Karpas-422 (cell line): ENCODE measurements around the gene AFF3. TPM values are rescaled to one million over a fixed set of nuclear protein-coding genes. Genes with fewer than 3 reads are reported as not detected.
"Not testable (repeated sequence)": the region's sequence is repeated elsewhere in the genome, so short reads cannot be mapped to it uniquely, and the experiment has no call there.

Source experiments
- DNase-seq: peaks from one replicate; pipeline ENCODE4 v3.0.0-alpha.2; 2015
- H2AFZ ChIP-seq: fragments of 200-600 bp; sonication (generic); 2 replicates; pipeline ENCODE4 v1.6.1; 2014; ENCODE audit warnings: antibody characterized with exemption, low read length, mixed read lengths
- H3K27ac ChIP-seq: fragments of 200-600 bp; sonication (generic); 2 replicates; pipeline ENCODE4 v1.5.1; 2014; ENCODE audit warnings: mild to moderate bottlenecking, low read length, moderate library complexity
- H3K27me3 ChIP-seq: fragments of 200-600 bp; sonication (generic); 2 replicates; pipeline ENCODE4 v1.6.1; 2014; ENCODE audit warnings: low read length, mixed read lengths
- H3K36me3 ChIP-seq: fragments of 200-600 bp; sonication (generic); 2 replicates; pipeline ENCODE4 v1.6.1; 2014; ENCODE audit warnings: low read length, mixed read lengths; ENCODE audit not compliant: insufficient read depth
- H3K4me1 ChIP-seq: fragments of 200-600 bp; sonication (generic); 2 replicates; pipeline ENCODE4 v1.6.1; 2014; ENCODE audit warnings: mild to moderate bottlenecking, low read length, mixed read lengths
- H3K4me2 ChIP-seq: fragments of 200-600 bp; sonication (generic); 2 replicates; pipeline ENCODE4 v1.6.1; 2014; ENCODE audit warnings: low read length, low read depth, mild to moderate bottlenecking; ENCODE audit not compliant: poor library complexity, severe bottlenecking
- H3K4me3 ChIP-seq: fragments of 200-600 bp; sonication (generic); 2 replicates; pipeline ENCODE4 v1.5.1; 2014; ENCODE audit warnings: mild to moderate bottlenecking, antibody characterized with exemption, low read length, mixed read lengths
- H3K79me2 ChIP-seq: fragments of 200-600 bp; sonication (generic); 2 replicates; pipeline ENCODE4 v1.6.1; 2014; ENCODE audit warnings: mild to moderate bottlenecking, low read length, mixed read lengths
- H3K9ac ChIP-seq: fragments of 200-600 bp; sonication (generic); 2 replicates; pipeline ENCODE4 v1.6.0; 2014; ENCODE audit warnings: low read length
- H3K9me2 ChIP-seq: fragments of 200-600 bp; sonication (generic), shearing (Covaris generic); replicated peaks from 2 replicates; pipeline ENCODE4 v1.6.0; 2014; ENCODE audit warnings: mild to moderate bottlenecking, low read length, moderate library complexity; ENCODE audit not compliant: insufficient read depth
- H3K9me3 ChIP-seq: fragments of 300-700, 200-600 bp; sonication (generic); 2 replicates; pipeline ENCODE4 v1.6.1; 2014; ENCODE audit warnings: low read length, mixed read lengths
- H4K20me1 ChIP-seq: fragments of 200-600 bp; sonication (generic); 2 replicates; pipeline ENCODE4 v1.6.1; 2014; ENCODE audit warnings: mild to moderate bottlenecking, antibody characterized with exemption, low read length, low read depth; ENCODE audit not compliant: insufficient read depth
- total RNA-seq: library from RNA; depleted of rRNA; stranded (reverse); fragments of >200 nt; shearing (Covaris generic); gene quantifications from 2 replicates; pipeline ENCODE4 v1.2.3, GENCODE V29; 2014; ENCODE audit warnings: low replicate concordance

Gene AFF3
- total RNA-seq, 1 experiment from 2014 or later: 99.7 TPM

- Histone ChIP-seq H3K79me2 (no peaks in the 10 kb centered on the region), H4K20me1 (peaks cover 13% of the 10 kb centered on the region; the same call in 1 of the 2 replicates), H2AFZ (no peak overlapping the region), H3K36me3 (no peaks in the 10 kb centered on the region), H3K9ac (no peak overlapping the region), H3K27me3 (no peaks in the 10 kb centered on the region), H3K4me1 (peaks cover 17% of the 10 kb centered on the region), H3K4me3 (no peak overlapping the region), H3K9me3 (no peaks in the 10 kb centered on the region), H3K27ac (no peak overlapping the region), H3K4me2 (no peak overlapping the region), H3K9me2 (no peaks in the 10 kb centered on the region)
- no peak for DNase-seq
Observed at GRCh38 chr2:99779276-99779675, 363.1 kb downstream of the AFF3 start.

GRCh38 chr2:99777656-99778290 is 364.6 kb downstream of the AFF3 start:
- H3K9me2 ChIP-seq: no peaks in the 10 kb centered on the region
- no peak for DNase-seq
- H3K27ac ChIP-seq: no peak overlapping the region
- H3K4me3 ChIP-seq: no peak overlapping the region
- H3K4me1 ChIP-seq: peaks cover 10% of the 10 kb centered on the region
- no peaks in the 10 kb centered on the region; the same call in 1 of the 2 replicates for H3K79me2 ChIP-seq
- H3K4me2 ChIP-seq: no peak overlapping the region
- H3K36me3 ChIP-seq: no peaks in the 10 kb centered on the region
- no peak overlapping the region for H3K9ac ChIP-seq
- H4K20me1 ChIP-seq: peaks cover 4% of the 10 kb centered on the region; the same call in 1 of the 2 replicates
- no peaks in the 10 kb centered on the region for H3K27me3 ChIP-seq
- H3K9me3 ChIP-seq: no peaks in the 10 kb centered on the region
- H2AFZ ChIP-seq: no peak overlapping the region

- Histone ChIP-seq H3K36me3 (no peaks in the 10 kb centered on the region), H3K9me3 (no peaks in the 10 kb centered on the region), H3K4me1 (peaks cover 8% of the 10 kb centered on the region), H3K9ac (no peak overlapping the region), H3K4me2 (no peak overlapping the region), H3K79me2 (no peaks in the 10 kb centered on the region; the same call in 1 of the 2 replicates), H3K9me2 (no peaks in the 10 kb centered on the region), H3K27ac (no peak overlapping the region), H3K4me3 (no peak overlapping the region), H4K20me1 (no peaks in the 10 kb centered on the region), H3K27me3 (no peaks in the 10 kb centered on the region), H2AFZ (no peak overlapping the region)
- DNase-seq: no peak
Observed at GRCh38 chr2:99776906-99777646, 365.3 kb downstream of the AFF3 start.

GRCh38 chr2:99776206-99776905 is 366.0 kb downstream of the AFF3 start:
- Histone ChIP-seq H3K9ac (no peak overlapping the region), H3K27ac (no peak overlapping the region), H3K27me3 (no peaks in the 10 kb centered on the region), H3K36me3 (no peaks in the 10 kb centered on the region), H3K4me1 (peaks cover 8% of the 10 kb centered on the region), H3K9me3 (no peaks in the 10 kb centered on the region), H2AFZ (no peak overlapping the region), H3K4me2 (no peak overlapping the region), H4K20me1 (no peaks in the 10 kb centered on the region), H3K9me2 (no peaks in the 10 kb centered on the region), H3K4me3 (no peak overlapping the region), H3K79me2 (no peaks in the 10 kb centered on the region; the same call in 1 of the 2 replicates)
- DNase-seq: no peak

- no peak overlapping the region for H3K9ac ChIP-seq
- no peaks in the 10 kb centered on the region for H3K9me2 ChIP-seq
- no peak overlapping the region for H3K27ac ChIP-seq
- H3K4me1 ChIP-seq: peaks cover 8% of the 10 kb centered on the region
- no peak for DNase-seq
- H3K36me3 ChIP-seq: no peaks in the 10 kb centered on the region
- no peak overlapping the region for H3K4me2 ChIP-seq
- no peak overlapping the region for H2AFZ ChIP-seq
- no peak overlapping the region for H3K4me3 ChIP-seq
- H3K79me2 ChIP-seq: no peaks in the 10 kb centered on the region; the same call in 1 of the 2 replicates
- no peaks in the 10 kb centered on the region for H3K27me3 ChIP-seq
- H4K20me1 ChIP-seq: no peaks in the 10 kb centered on the region
- H3K9me3 ChIP-seq: no peaks in the 10 kb centered on the region
Observed at GRCh38 chr2:99775585-99775984, 366.8 kb downstream of the AFF3 start.

GRCh38 chr2:99773642-99774041 is 368.7 kb downstream of the AFF3 start:
- H3K9me2 ChIP-seq, H3K9me3 ChIP-seq, H3K4me1 ChIP-seq, H3K79me2 ChIP-seq, H3K36me3 ChIP-seq, H4K20me1 ChIP-seq, H3K4me2 ChIP-seq, H2AFZ ChIP-seq, DNase-seq, H3K4me3 ChIP-seq, H3K9ac ChIP-seq, H3K27ac ChIP-seq, H3K27me3 ChIP-seq: not testable (repeated sequence)

- Histone ChIP-seq H4K20me1 (no peaks in the 10 kb centered on the region), H3K79me2 (no peaks in the 10 kb centered on the region; the same call in 1 of the 2 replicates)
- DNase-seq: no peak
Observed at GRCh38 chr2:99772591-99773331, 369.6 kb downstream of the AFF3 start.

More at GRCh38 chr2:99772591-99773331, 369.6 kb downstream of the AFF3 start:
- H3K27me3 ChIP-seq: no peaks in the 10 kb centered on the region
- no peak overlapping the region for H3K27ac ChIP-seq
- H3K4me1 ChIP-seq: peaks cover 8% of the 10 kb centered on the region
- peaks cover 3% of the 10 kb centered on the region; the same call in 1 of the 2 replicates for H3K9me3 ChIP-seq
- no peak overlapping the region for H2AFZ ChIP-seq
- H3K4me3 ChIP-seq: no peak overlapping the region
- H3K9ac ChIP-seq: no peak overlapping the region
- H3K4me2 ChIP-seq: no peak overlapping the region
- H3K36me3 ChIP-seq: no peaks in the 10 kb centered on the region; the same call in 1 of the 2 replicates
- no peaks in the 10 kb centered on the region for H3K9me2 ChIP-seq
